ENCODE measurements around the gene DUS2.

- TF ChIP-seq YY1 (IDR thresholded peaks at IDR 0.05): no peak
- TF ChIP-seq HNF4G (IDR thresholded peaks at IDR 0.05): no peak
- TF ChIP-seq, protein P1, sequence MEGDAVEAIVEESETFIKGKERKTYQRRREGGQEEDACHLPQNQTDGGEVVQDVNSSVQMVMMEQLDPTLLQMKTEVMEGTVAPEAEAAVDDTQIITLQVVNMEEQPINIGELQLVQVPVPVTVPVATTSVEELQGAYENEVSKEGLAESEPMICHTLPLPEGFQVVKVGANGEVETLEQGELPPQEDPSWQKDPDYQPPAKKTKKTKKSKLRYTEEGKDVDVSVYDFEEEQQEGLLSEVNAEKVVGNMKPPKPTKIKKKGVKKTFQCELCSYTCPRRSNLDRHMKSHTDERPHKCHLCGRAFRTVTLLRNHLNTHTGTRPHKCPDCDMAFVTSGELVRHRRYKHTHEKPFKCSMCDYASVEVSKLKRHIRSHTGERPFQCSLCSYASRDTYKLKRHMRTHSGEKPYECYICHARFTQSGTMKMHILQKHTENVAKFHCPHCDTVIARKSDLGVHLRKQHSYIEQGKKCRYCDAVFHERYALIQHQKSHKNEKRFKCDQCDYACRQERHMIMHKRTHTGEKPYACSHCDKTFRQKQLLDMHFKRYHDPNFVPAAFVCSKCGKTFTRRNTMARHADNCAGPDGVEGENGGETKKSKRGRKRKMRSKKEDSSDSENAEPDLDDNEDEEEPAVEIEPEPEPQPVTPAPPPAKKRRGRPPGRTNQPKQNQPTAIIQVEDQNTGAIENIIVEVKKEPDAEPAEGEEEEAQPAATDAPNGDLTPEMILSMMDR (IDR thresholded peaks at IDR 0.05; ENCODE audit: low read depth, low read length, missing input control): no peak
- no peak for TF ChIP-seq FOXA1 (IDR thresholded peaks at IDR 0.05)
- TF ChIP-seq ZBTB33 (IDR thresholded peaks at IDR 0.05): no peak
Observed at GRCh38 chr16:68075980-68076379, 52.9 kb downstream of the DUS2 start.
